Prostate gland (tissue), 2 donors: ENCODE data around the gene NUP58. TPM values are rescaled to one million over a fixed set of nuclear protein-coding genes. Genes with fewer than 3 reads are reported as not detected.
"Not testable (repeated sequence)": the region's sequence is repeated elsewhere in the genome, so short reads cannot be mapped to it uniquely, and the experiment has no call there.

Source experiments
- DNase-seq: peaks from one replicate; pipeline ENCODE4 v3.0.0-alpha.2; 2019; ENCODE audit warnings: low spot score
- H3K27ac ChIP-seq, 2 donors: fragments of 200-600 bp; sonication (generic); 2 replicates each; pipeline ENCODE4 v1.5.1; 2017 to 2019
- H3K27me3 ChIP-seq: fragments of 200-600 bp; sonication (generic); replicated peaks from 2 replicates; pipeline ENCODE4 v1.5.1; 2019; ENCODE audit not compliant: insufficient read depth
- H3K36me3 ChIP-seq, 2 donors: fragments of 200-600 bp; sonication (generic); 1 replicate in 1 of 2; 2 replicates in 1 of 2; pipeline versions ENCODE4 v1.5.1 to v1.8.1; 2017 to 2019
- H3K4me1 ChIP-seq: fragments of 200-600 bp; sonication (generic); replicated peaks from 2 replicates; pipeline ENCODE4 v1.5.1; 2019
- H3K4me3 ChIP-seq, 2 donors: fragments of 200-600 bp; sonication (generic); 2 replicates each; pipeline ENCODE4 v1.5.1; 2017 to 2019
- H3K9me3 ChIP-seq: fragments of 200-600 bp; sonication (generic); 2 replicates; pipeline ENCODE4 v1.5.1; 2017
- CTCF ChIP-seq, 4 experiments: fragments of 200-600 bp in 2 of 4; fragments of 450-650 bp in 2 of 4; sonication (generic) in 2 of 4; IDR thresholded peaks; 1 replicate in 3 of 4; 2 replicates in 1 of 4; pipeline ENCODE4 v1.5.1; 2016 to 2019; ENCODE audit warnings: antibody characterized with exemption in 4 of 4, mild to moderate bottlenecking in 2 of 4, moderate library complexity in 2 of 4
- POLR2A ChIP-seq: fragments of 450-650 bp; IDR thresholded peaks from one replicate; pipeline ENCODE4 v1.6.1; 2016; ENCODE audit warnings: antibody characterized with exemption, mild to moderate bottlenecking
- POLR2AphosphoS5 ChIP-seq: sonication (generic); formaldehyde crosslinking; IDR thresholded peaks from one replicate; pipeline ENCODE4 v1.6.1; 2017; ENCODE audit warnings: antibody characterized with exemption
- WGBS: methylation state at CpG from one replicate; pipeline ENCODE4 v1.1.5; 2018; 5-methylcytosine and 5-hydroxymethylcytosine counted together
- intact Hi-C: fragments of 100-400 bp; cut with DNase I; formaldehyde crosslinking; loops from one replicate; pipeline ENCODE4 v1.14.2; 2022
- total RNA-seq, 2 donors: library from RNA; depleted of rRNA; stranded (reverse); fragments of >200 nt; gene quantifications; one replicate each; pipeline ENCODE4 v1.1.0, GENCODE V29; 2016

NUP58 gene
- total RNA-seq, 2 donors from 2014 or later = 35.6 to 143 TPM

DNA sequence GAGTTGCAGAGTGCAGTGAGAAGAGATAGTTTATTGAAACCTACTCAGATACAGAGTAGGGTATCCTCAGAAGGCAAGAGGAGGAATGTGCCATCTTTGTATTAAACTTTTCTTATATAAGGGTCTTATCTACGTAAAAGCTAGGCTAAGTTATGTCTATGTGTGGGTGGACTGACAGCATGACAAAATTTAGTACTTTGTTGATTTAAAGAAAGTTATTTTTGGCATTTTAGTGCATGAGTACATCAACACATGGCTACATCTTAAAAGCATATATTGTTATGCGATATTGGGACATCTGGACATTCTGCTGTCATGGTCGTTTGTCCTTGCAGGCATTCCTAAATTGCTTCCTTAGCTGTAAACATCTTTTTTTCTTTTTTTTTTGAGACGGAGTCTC is 51.4 kb downstream of the NUP58 start:
- DNase-seq = no peak
- H3K27ac ChIP-seq = no peak overlapping the region
- H3K9me3 ChIP-seq = no peaks in the 10 kb centered on the region
- intact Hi-C loops = no loop called here
- no peaks in the 10 kb centered on the region for H3K36me3 ChIP-seq
- H3K27me3 ChIP-seq = no peaks in the 10 kb centered on the region
- TF ChIP-seq CTCF (IDR thresholded peaks at IDR 0.05) (no peak), POLR2A (no peak), POLR2AphosphoS5 (no peak)
- 65% methylated on average over 4 of the region's 4 CpGs for WGBS
- H3K4me3 ChIP-seq = no peak overlapping the region
- no peaks in the 10 kb centered on the region for H3K4me1 ChIP-seq

DNA sequence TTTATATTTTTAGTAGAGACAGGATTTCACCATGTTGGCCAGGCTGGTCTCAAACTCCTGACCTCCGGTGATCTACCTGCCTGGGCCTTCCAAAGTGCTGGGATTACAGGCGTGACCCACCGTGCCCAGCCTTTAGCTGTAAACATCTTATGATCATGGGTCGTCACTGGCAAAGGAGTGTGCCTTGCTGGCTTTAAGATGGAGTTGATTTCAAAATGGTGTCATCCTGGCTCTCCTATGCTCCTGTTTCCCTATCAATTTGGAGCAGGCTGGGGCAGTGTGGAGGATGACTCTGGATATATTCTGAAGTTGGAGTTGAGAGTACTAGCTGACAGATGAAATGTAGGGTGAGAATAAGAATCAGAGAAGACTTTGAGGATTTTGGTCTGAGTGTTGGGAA is 51.9 kb downstream of the NUP58 start:
- no peak overlapping the region for H3K27ac ChIP-seq
- no peaks in the 10 kb centered on the region for H3K27me3 ChIP-seq
- DNase-seq = no peak
- H3K9me3 ChIP-seq = no peaks in the 10 kb centered on the region
- H3K4me1 ChIP-seq = no peaks in the 10 kb centered on the region
- intact Hi-C loops = no loop called here
- WGBS = 88% methylated on average over 4 of the region's 4 CpGs
- TF ChIP-seq POLR2A (no peak), CTCF (IDR thresholded peaks at IDR 0.05) (no peak), POLR2AphosphoS5 (no peak)
- no peak overlapping the region for H3K4me3 ChIP-seq
- no peaks in the 10 kb centered on the region for H3K36me3 ChIP-seq

GRCh38 chr13:25354377-25354776 is 53.0 kb downstream of the NUP58 start:
- H3K36me3 ChIP-seq = no peaks in the 10 kb centered on the region
- no peaks in the 10 kb centered on the region for H3K4me1 ChIP-seq
- H3K27ac ChIP-seq = no peak overlapping the region
- no peak for TF ChIP-seq CTCF (IDR thresholded peaks at IDR 0.05)
- TF ChIP-seq POLR2A = no peak
- TF ChIP-seq POLR2AphosphoS5 = no peak
- no peaks in the 10 kb centered on the region for H3K9me3 ChIP-seq
- H3K27me3 ChIP-seq = no peaks in the 10 kb centered on the region
- intact Hi-C loops = no loop called here
- no peak overlapping the region for H3K4me3 ChIP-seq
- no peak for DNase-seq
- WGBS = 77% methylated on average over 6 of the region's 6 CpGs

- DNase-seq, intact Hi-C loops, H3K27me3 ChIP-seq, H3K36me3 ChIP-seq, H3K4me1 ChIP-seq, H3K27ac ChIP-seq, H3K9me3 ChIP-seq, H3K4me3 ChIP-seq: not testable (repeated sequence)
- WGBS = 96% methylated on average over 6 of the region's 6 CpGs
Observed at GRCh38 chr13:25360443-25360842, 59.0 kb downstream of the NUP58 start.

DNA sequence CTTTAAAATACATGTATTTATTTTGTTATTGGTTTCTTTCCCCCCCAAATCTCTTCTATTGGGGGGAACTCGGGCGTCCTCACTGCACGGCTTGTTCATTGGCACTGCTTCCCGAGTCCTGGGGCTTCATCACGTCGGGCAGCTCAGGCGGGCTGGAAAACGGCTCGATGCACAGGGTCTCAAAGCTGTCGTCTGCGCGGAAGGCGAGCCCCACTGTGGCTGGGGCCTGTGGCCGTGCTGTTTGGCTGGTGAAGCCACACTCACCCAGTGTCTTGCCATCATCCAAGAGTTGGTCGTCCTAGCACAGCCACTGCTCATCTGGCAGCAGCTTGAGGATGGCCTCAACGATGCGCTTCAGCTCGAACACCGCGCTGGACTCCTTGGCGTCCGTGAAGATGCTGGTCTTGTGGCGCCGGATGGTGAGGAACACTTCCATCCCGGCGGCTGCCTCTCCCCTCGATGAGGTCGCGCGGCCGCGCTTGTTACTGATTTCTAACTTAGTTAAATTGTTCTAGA is 64.4 kb downstream of the NUP58 start:
- no peak overlapping the region for H3K27ac ChIP-seq
- no peak for DNase-seq
- H3K4me3 ChIP-seq = no peak overlapping the region
- 92% methylated on average over 32 of the region's 32 CpGs for WGBS
- H3K4me1 ChIP-seq = no peaks in the 10 kb centered on the region
- H3K27me3 ChIP-seq = no peaks in the 10 kb centered on the region
- no peaks in the 10 kb centered on the region for H3K36me3 ChIP-seq
- TF ChIP-seq POLR2AphosphoS5 (no peak), POLR2A (no peak), CTCF (IDR thresholded peaks at IDR 0.05) (no peak)
- H3K9me3 ChIP-seq = no peaks in the 10 kb centered on the region
- intact Hi-C loops = no loop called here
